IMR-90 (cell line): ENCODE data around the gene RPL14. TPM values are rescaled to one million over a fixed set of nuclear protein-coding genes. Genes with fewer than 3 reads are reported as not detected.

Source experiments
- ATAC-seq: fragments of 200-7000 bp; cut with Tn5 transposase; 2 replicates; pipeline ENCODE4 v1.9.1; 2020; ENCODE audit warnings: low read depth, mild to moderate bottlenecking, moderate library complexity
- BruUV-seq: library from RNA; stranded (reverse); fragments of 400-500 nt; replicated peaks from 2 replicates; lab custom pipeline; 2021; lab: Mats Ljungman, UMichigan
- CTCF ChIA-PET: fragments of 300-600 bp; formaldehyde crosslinking; extraction: SDS; loops from one replicate; lab custom pipeline; 2021; ENCODE audit warnings: antibody characterized with exemption; lab: Yijun Ruan, JAX
- POLR2A ChIA-PET: fragments of 300-600 bp; sonication (Branson Sonifier 250); formaldehyde crosslinking; loops from one replicate; lab custom pipeline; 2022; ENCODE audit warnings: antibody characterized with exemption; ENCODE audit not compliant: unreplicated experiment; lab: Charles Lee
- DNase-seq: peaks from one replicate; pipeline ENCODE4 v3.0.0; 2013
- H2AFZ ChIP-seq: replicated peaks from 2 replicates; pipeline ENCODE3; 2013; ENCODE audit warnings: low read length, mild to moderate bottlenecking; ENCODE audit not compliant: poor library complexity
- H2AK5ac ChIP-seq: 2 replicates; pipeline ENCODE4 v1.6.1; 2013; ENCODE audit warnings: low read depth, low read length, inconsistent platforms
- H2AK9ac ChIP-seq: replicated peaks from 2 replicates; pipeline ENCODE3; 2013; ENCODE audit warnings: mild to moderate bottlenecking, low read depth, low read length, moderate library complexity; ENCODE audit not compliant: poor library complexity
- H2BK120ac ChIP-seq: 2 replicates; pipeline ENCODE4 v1.6.1; 2013; ENCODE audit warnings: low read depth, low read length, inconsistent platforms
- H2BK15ac ChIP-seq: 3 replicates; pipeline ENCODE4 v1.6.1; 2013; ENCODE audit warnings: low read depth, low read length, inconsistent platforms
- H2BK20ac ChIP-seq: 2 replicates; pipeline ENCODE4 v1.6.1; 2013; ENCODE audit warnings: low read depth, mild to moderate bottlenecking, inconsistent platforms, low read length, moderate library complexity
- H2BK5ac ChIP-seq: 2 replicates; pipeline ENCODE4 v1.6.1; 2013; ENCODE audit warnings: mild to moderate bottlenecking, low read depth, low read length, inconsistent platforms; ENCODE audit not compliant: poor library complexity, severe bottlenecking
- H3K14ac ChIP-seq: replicated peaks from 2 replicates; pipeline ENCODE4 v1.6.1; 2013; ENCODE audit warnings: low read depth, low read length, inconsistent platforms
- H3K18ac ChIP-seq: 2 replicates; pipeline ENCODE4 v1.6.1; 2013; ENCODE audit warnings: low read depth, low read length, control low read depth
- H3K23ac ChIP-seq: 2 replicates; pipeline ENCODE4 v1.6.1; 2013; ENCODE audit warnings: low read depth, low read length, inconsistent platforms
- H3K27ac ChIP-seq: 2 replicates; pipeline ENCODE4 v1.5.1; 2013; ENCODE audit warnings: mild to moderate bottlenecking, control low read depth, low read length; ENCODE audit not compliant: insufficient read depth
- H3K27me3 ChIP-seq: 2 replicates; pipeline ENCODE4 v1.6.1; 2013; ENCODE audit warnings: low read length; ENCODE audit not compliant: control insufficient read depth, insufficient read depth
- H3K36me3 ChIP-seq: 2 replicates; pipeline ENCODE4 v1.6.1; 2013; ENCODE audit warnings: low read length, mixed read lengths; ENCODE audit not compliant: control insufficient read depth, insufficient read depth
- H3K4ac ChIP-seq: 2 replicates; pipeline ENCODE4 v1.6.1; 2013; ENCODE audit warnings: low read depth, low read length, inconsistent platforms
- H3K4me1 ChIP-seq: 2 replicates; pipeline ENCODE4 v1.6.1; 2013; ENCODE audit warnings: low read length, mixed read lengths; ENCODE audit not compliant: control insufficient read depth, insufficient read depth
- H3K4me2 ChIP-seq: 2 replicates; pipeline ENCODE4 v1.6.1; 2013; ENCODE audit warnings: low read depth, mild to moderate bottlenecking, control low read depth, low read length, moderate library complexity
- H3K4me3 ChIP-seq: 2 replicates; pipeline ENCODE4 v1.5.1; 2013; ENCODE audit warnings: low read depth, mild to moderate bottlenecking, control low read depth, low read length, moderate library complexity; ENCODE audit not compliant: insufficient read depth
- H3K56ac ChIP-seq: 2 replicates; pipeline ENCODE4 v1.6.1; 2013; ENCODE audit warnings: low read length, inconsistent platforms; ENCODE audit not compliant: insufficient read depth; ENCODE audit errors: extremely low read depth
- H3K79me1 ChIP-seq, 2 experiments: 2 replicates each; pipeline ENCODE4 v1.6.1; 2013; ENCODE audit warnings: low read length in 2 of 2, inconsistent platforms in 1 of 2, low read depth in 1 of 2
- H3K9ac ChIP-seq: 2 replicates; pipeline ENCODE4 v1.6.1; 2013; ENCODE audit warnings: low read depth, low read length, control low read depth
- H3K9me1 ChIP-seq: 2 replicates; pipeline ENCODE4 v1.6.1; 2013; ENCODE audit warnings: low read length, inconsistent platforms; ENCODE audit not compliant: insufficient read depth
- H3K9me3 ChIP-seq: 2 replicates; pipeline ENCODE4 v1.6.1; 2013; ENCODE audit warnings: low read length; ENCODE audit not compliant: control insufficient read depth, insufficient read depth
- H4K20me1 ChIP-seq: 2 replicates; pipeline ENCODE4 v1.6.1; 2013; ENCODE audit warnings: low read length, inconsistent platforms; ENCODE audit not compliant: insufficient read depth
- H4K5ac ChIP-seq: 2 replicates; pipeline ENCODE4 v1.6.1; 2013; ENCODE audit warnings: mild to moderate bottlenecking, low read depth, low read length, control low read depth
- H4K8ac ChIP-seq, 2 experiments: 2 replicates each; pipeline ENCODE4 v1.6.1; 2013; ENCODE audit warnings: low read depth in 2 of 2, low read length in 2 of 2, control low read depth in 1 of 2, inconsistent platforms in 1 of 2
- H4K91ac ChIP-seq: 2 replicates; pipeline ENCODE4 v1.6.1; 2013; ENCODE audit warnings: low read depth, low read length, inconsistent platforms; ENCODE audit not compliant: insufficient read depth
- BHLHE40 ChIP-seq: fragments of 150-350 bp; IDR thresholded peaks from 2 replicates; pipeline ENCODE4 v1.6.1; 2016; ENCODE audit warnings: mild to moderate bottlenecking, low read depth, low read length
- CHD1 ChIP-seq: IDR thresholded peaks from 2 replicates; pipeline ENCODE4 v1.6.1; 2012; ENCODE audit warnings: low read depth, low read length, improper control_type of control experiment
- CTCF ChIP-seq: conservative IDR thresholded peaks from 2 replicates; pipeline ENCODE4 v1.5.1; 2012; ENCODE audit warnings: mild to moderate bottlenecking, low read depth, low read length, improper control_type of control experiment
- ELK1 ChIP-seq: fragments of 150-350 bp; IDR thresholded peaks from 2 replicates; pipeline ENCODE4 v1.6.1; 2016; ENCODE audit warnings: low read depth, mild to moderate bottlenecking, low read length, moderate library complexity, borderline replicate concordance
- MAFK ChIP-seq: IDR thresholded peaks from 2 replicates; pipeline ENCODE4 v1.6.1; 2012; ENCODE audit warnings: low read depth, low read length, improper control_type of control experiment
- MAZ ChIP-seq: IDR thresholded peaks from 2 replicates; pipeline ENCODE4 v1.6.1; 2012; ENCODE audit warnings: low read depth, mild to moderate bottlenecking, low read length, improper control_type of control experiment, moderate library complexity, borderline replicate concordance
- NFE2L2 ChIP-seq: fragments of 150-350 bp; IDR thresholded peaks from 2 replicates; pipeline ENCODE4 v1.6.1; 2016; ENCODE audit warnings: low read depth, mild to moderate bottlenecking, low read length
- POLR2A ChIP-seq: IDR thresholded peaks from 2 replicates; pipeline ENCODE4 v1.6.1; 2012; ENCODE audit warnings: mild to moderate bottlenecking, low read depth, low read length
- RAD21 ChIP-seq: IDR thresholded peaks from 2 replicates; pipeline ENCODE4 v1.6.1; 2012; ENCODE audit warnings: low read length, improper control_type of control experiment
- RCOR1 ChIP-seq: IDR thresholded peaks from 2 replicates; pipeline ENCODE4 v1.6.1; 2012; ENCODE audit warnings: mild to moderate bottlenecking, low read length, improper control_type of control experiment; ENCODE audit not compliant: insufficient replicate concordance
- RFX5 ChIP-seq: IDR thresholded peaks from 2 replicates; pipeline ENCODE4 v1.8.0; 2012; ENCODE audit warnings: low read depth, mild to moderate bottlenecking, low read length, moderate library complexity
- SMC3 ChIP-seq: fragments of 150-350 bp; IDR thresholded peaks from 2 replicates; pipeline ENCODE4 v1.6.1; 2016; ENCODE audit warnings: low read depth, mild to moderate bottlenecking, antibody characterized with exemption, low read length, moderate library complexity
- WGBS, 2 experiments: methylation state at CpG; one replicate each; pipeline versions ENCODE4 v1.1.5 to v1.1.7; 2013; ENCODE audit warnings: missing lambda C conversion rate in 2 of 2; ENCODE audit not compliant: insufficient read length in 1 of 2; ENCODE audit errors: extremely low coverage in 2 of 2; 5-methylcytosine and 5-hydroxymethylcytosine counted together
- dilution Hi-C: fragments of 300-500 bp; cut with HindIII; formaldehyde crosslinking; loops from one replicate; pipeline ENCODE4 v1.14.3; 2018; ENCODE audit warnings: low sequenced_read_pairs; ENCODE audit not compliant: unreplicated experiment
- in situ Hi-C: fragments of 300-500 bp; cut with MboI; formaldehyde crosslinking; loops from 3 replicates; pipeline ENCODE4 v1.14.3; 2019; ENCODE audit warnings: low sequenced_read_pairs, inconsistent platforms, mixed read lengths
- intact Hi-C: fragments of 100-400 bp; cut with micrococcal nuclease; formaldehyde crosslinking; loops from 2 replicates; pipeline ENCODE4 v1.10.0; 2022
- polyA plus RNA-seq, 3 experiments: library from polyadenylated mRNA; depleted of rRNA; stranded (reverse); fragments of >200 nt; gene quantifications; 2 replicates each; pipeline ENCODE4 v1.2.3, GENCODE V29; 2012; ENCODE audit warnings: low replicate concordance in 1 of 3
- total RNA-seq: library from RNA; depleted of rRNA; stranded (reverse); fragments of >200 nt; gene quantifications from 2 replicates; pipeline ENCODE4 v1.2.3, GENCODE V29; 2012
- TF ChIP-seq, protein P1 (sequence below): fragments of 150-350 bp; IDR thresholded peaks from 2 replicates; pipeline ENCODE4 v1.6.1; 2017; ENCODE audit warnings: mild to moderate bottlenecking, antibody characterized with exemption, low read length, low read depth

Gene RPL14
- total and polyA plus RNA-seq, 2 of the 4 experiments (the other 2 are of a cell fraction) = 142 to 492 TPM

DNA sequence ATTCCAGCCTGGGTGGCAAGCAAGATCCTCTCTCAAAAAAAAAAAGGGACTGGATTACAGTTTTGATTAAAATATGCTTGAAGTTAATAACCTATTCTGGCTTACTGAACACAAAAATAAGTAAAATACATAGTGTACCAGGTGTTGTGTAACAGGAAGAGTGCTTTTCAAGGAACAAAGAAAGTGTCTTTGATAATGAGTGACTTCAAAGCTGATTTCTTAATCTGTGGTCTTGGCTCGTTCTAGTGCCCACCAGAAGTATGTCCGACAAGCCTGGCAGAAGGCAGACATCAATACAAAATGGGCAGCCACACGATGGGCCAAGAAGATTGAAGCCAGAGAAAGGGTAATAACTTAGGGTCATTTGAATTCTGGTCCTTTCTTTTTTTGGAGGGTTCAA is 4.0 kb downstream of the RPL14 start:
- no peak overlapping the region for H4K91ac ChIP-seq
- H3K4me3 ChIP-seq = no peak overlapping the region
- no peak overlapping the region for H3K4me2 ChIP-seq
- peaks cover 2% of the 10 kb centered on the region; the same call in 1 of the 2 replicates for H3K9me1 ChIP-seq
- H2AK5ac ChIP-seq = no peak overlapping the region
- in situ Hi-C loops (no loop called here), dilution Hi-C loops (no loop called here), intact Hi-C loops (no loop called here)
- H4K8ac ChIP-seq = no peak overlapping the region
- H3K18ac ChIP-seq = no peak overlapping the region
- H3K27ac ChIP-seq = no peak overlapping the region
- 90% methylated on average over 3 of the region's 3 CpGs; no CpG with 5 or more reads in 1 of the 2 experiments for WGBS, 2 experiments
- H3K9ac ChIP-seq = no peak overlapping the region
- no peaks in the 10 kb centered on the region for H3K9me3 ChIP-seq
- TF ChIP-seq MAFK = no peak
- TF ChIP-seq RFX5 = no peak
- TF ChIP-seq SMC3 = no peak
- TF ChIP-seq CHD1 = no peak
- no peak for TF ChIP-seq MAZ
- TF ChIP-seq BHLHE40 = no peak
- TF ChIP-seq CTCF = no peak
- TF ChIP-seq POLR2A = no peak
- no peak for TF ChIP-seq NFE2L2
- no peak for TF ChIP-seq RAD21
- TF ChIP-seq ELK1 = no peak
- TF ChIP-seq RCOR1 = no peak
- TF ChIP-seq, protein P1, sequence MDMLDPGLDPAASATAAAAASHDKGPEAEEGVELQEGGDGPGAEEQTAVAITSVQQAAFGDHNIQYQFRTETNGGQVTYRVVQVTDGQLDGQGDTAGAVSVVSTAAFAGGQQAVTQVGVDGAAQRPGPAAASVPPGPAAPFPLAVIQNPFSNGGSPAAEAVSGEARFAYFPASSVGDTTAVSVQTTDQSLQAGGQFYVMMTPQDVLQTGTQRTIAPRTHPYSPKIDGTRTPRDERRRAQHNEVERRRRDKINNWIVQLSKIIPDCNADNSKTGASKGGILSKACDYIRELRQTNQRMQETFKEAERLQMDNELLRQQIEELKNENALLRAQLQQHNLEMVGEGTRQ = no peak
- peaks cover 9 to 29% of the 10 kb centered on the region in 2 experiments for H3K79me1 ChIP-seq
- no peaks in the 10 kb centered on the region for H3K27me3 ChIP-seq
- H3K36me3 ChIP-seq = peaks cover 42% of the 10 kb centered on the region
- H2BK5ac ChIP-seq = no peak overlapping the region
- peaks cover 24% of the 10 kb centered on the region for H4K20me1 ChIP-seq
- no peak overlapping the region for H3K23ac ChIP-seq
- no peaks in the 10 kb centered on the region for H3K4me1 ChIP-seq
- no peak overlapping the region for H3K4ac ChIP-seq
- no peak overlapping the region for H3K14ac ChIP-seq
- CTCF ChIA-PET = no interaction called here
- no peak overlapping the region for H2BK120ac ChIP-seq
- DNase-seq = no peak
- H2AFZ ChIP-seq = no peak overlapping the region
- H2BK15ac ChIP-seq = no peak overlapping the region
- BruUV-seq = no TSS peak
- POLR2A ChIA-PET = no interaction called here
- no peak overlapping the region for H3K56ac ChIP-seq
- no peak for ATAC-seq
- no peak overlapping the region for H2BK20ac ChIP-seq
- no peak overlapping the region for H4K5ac ChIP-seq
- H2AK9ac ChIP-seq = no peak overlapping the region
